Activated CD4-positive, CD25-positive, alpha-beta regulatory T cell treated with anti-CD3 and anti-CD28 coated beads, Interleukin-2, amount 50 U/mL, for 16 hours (primary cell): ENCODE results near the gene PCBD2.
"Not testable (repeated sequence)": the region's sequence is repeated elsewhere in the genome, so short reads cannot be mapped to it uniquely, and the experiment has no call there.

Experiments used
- DNase-seq: peaks from one replicate; pipeline ENCODE4 v3.0.0-alpha.2; 2020; ENCODE audit warnings: low read depth, low spot score

PCBD2 gene

GRCh38 chr5:134957920-134958608, 53.1 kb downstream of the PCBD2 start:
- no peak for DNase-seq

GRCh38 chr5:134958755-134959154, 53.8 kb downstream of the PCBD2 start:
- DNase-seq, result no peak

- DNase-seq, result no peak
Measured at GRCh38 chr5:134963098-134963497, 58.2 kb downstream of the PCBD2 start.

GRCh38 chr5:134964359-134965270, 59.7 kb downstream of the PCBD2 start:
- DNase-seq, result no peak

- no peak for DNase-seq
Measured at GRCh38 chr5:134965271-134965825, 60.4 kb downstream of the PCBD2 start.

GRCh38 chr5:134967607-134968006, 62.7 kb downstream of the PCBD2 start, which contains the start of gene CATSPER3:
Gene CATSPER3, plus strand, starts transcription at chr5:134967907. Its CDS starts 85 bp downstream, at chr5:134967992.
- no peak for DNase-seq

- DNase-seq, result no peak
Measured at GRCh38 chr5:134968055-134968454, 63.1 kb downstream of the PCBD2 start.

- DNase-seq, result no peak
Measured at GRCh38 chr5:134969166-134969565, 64.2 kb downstream of the PCBD2 start.

GRCh38 chr5:134975078-134975715, 70.3 kb downstream of the PCBD2 start:
- DNase-seq, result no peak

- DNase-seq, result no peak
Measured at GRCh38 chr5:134975843-134976242, 70.9 kb downstream of the PCBD2 start.

- no peak for DNase-seq
Measured at GRCh38 chr5:134976841-134977240, 71.9 kb downstream of the PCBD2 start.

GRCh38 chr5:134979416-134979815, 74.5 kb downstream of the PCBD2 start:
- no peak for DNase-seq

- no peak for DNase-seq
Measured at GRCh38 chr5:134982230-134982629, 77.3 kb downstream of the PCBD2 start.

- no peak for DNase-seq
Measured at GRCh38 chr5:134989266-134989830, 84.4 kb downstream of the PCBD2 start.

GRCh38 chr5:134990183-134990582, 85.3 kb downstream of the PCBD2 start:
- not testable (repeated sequence) for DNase-seq

GRCh38 chr5:134992148-134992547, 87.2 kb downstream of the PCBD2 start:
- DNase-seq, result no peak

- no peak for DNase-seq
Measured at GRCh38 chr5:134993161-134993560, 88.2 kb downstream of the PCBD2 start.

- DNase-seq, result no peak
Measured at GRCh38 chr5:134994560-134995156, 89.7 kb downstream of the PCBD2 start.

GRCh38 chr5:134995850-134996402, 91.0 kb downstream of the PCBD2 start:
- no peak for DNase-seq

GRCh38 chr5:134997015-134997414, 92.1 kb downstream of the PCBD2 start:
- DNase-seq, result no peak

GRCh38 chr5:134998068-134998467, 93.1 kb downstream of the PCBD2 start:
- not testable (repeated sequence) for DNase-seq
